NCI-H524 treated with DMSO at 0.1 percent for 48 hours (cell line): ENCODE results near the gene SERPINA10.
"Not testable (repeated sequence)": the region's sequence is repeated elsewhere in the genome, so short reads cannot be mapped to it uniquely, and the experiment has no call there.

ENCODE experiments used
- DNase-seq: peaks from one replicate; lab custom pipeline; 2025; lab: John Stamatoyannopoulos, UW

SERPINA10 gene

GRCh38 chr14:94313991-94314655 lies 21.1 kb upstream of the SERPINA10 start:
- no peak for DNase-seq

DNA sequence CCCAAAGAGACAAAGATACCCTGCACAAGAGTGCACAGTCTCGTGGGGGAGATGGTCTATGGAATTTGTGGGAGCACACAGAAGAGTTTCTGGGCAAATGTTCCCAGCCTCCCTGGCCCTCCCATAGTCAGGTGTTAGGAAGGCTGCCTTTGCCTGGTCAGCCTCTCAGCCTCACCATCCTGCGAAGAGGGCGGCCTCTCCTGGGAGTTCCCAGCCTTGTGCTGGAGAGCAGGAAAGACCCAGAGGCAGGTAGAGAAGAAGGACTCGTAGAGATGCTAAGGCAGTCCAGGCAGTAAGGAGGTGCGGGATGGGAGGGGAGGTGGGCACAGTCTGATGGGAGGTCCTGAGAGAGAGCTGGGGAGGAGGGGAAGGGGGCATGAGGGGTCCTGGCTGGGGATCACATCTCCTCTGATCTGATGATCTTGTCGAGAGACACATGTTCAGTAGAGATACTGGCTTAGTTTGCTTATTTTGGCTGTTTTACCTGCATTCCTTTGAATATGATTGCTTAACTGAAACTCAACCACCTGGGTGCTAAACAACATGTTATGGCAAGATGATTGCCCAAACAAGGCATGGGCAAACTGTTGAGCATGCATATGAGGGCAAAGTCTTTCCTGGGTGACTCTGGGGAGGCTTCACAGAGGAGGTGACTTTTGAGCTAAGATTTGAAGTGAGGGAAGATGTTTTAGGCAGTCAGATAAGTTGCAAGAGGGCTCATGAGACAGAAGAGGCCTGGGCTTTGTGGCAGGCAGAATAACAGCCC lies 19.6 kb upstream of the SERPINA10 start:
- no peak for DNase-seq

DNA sequence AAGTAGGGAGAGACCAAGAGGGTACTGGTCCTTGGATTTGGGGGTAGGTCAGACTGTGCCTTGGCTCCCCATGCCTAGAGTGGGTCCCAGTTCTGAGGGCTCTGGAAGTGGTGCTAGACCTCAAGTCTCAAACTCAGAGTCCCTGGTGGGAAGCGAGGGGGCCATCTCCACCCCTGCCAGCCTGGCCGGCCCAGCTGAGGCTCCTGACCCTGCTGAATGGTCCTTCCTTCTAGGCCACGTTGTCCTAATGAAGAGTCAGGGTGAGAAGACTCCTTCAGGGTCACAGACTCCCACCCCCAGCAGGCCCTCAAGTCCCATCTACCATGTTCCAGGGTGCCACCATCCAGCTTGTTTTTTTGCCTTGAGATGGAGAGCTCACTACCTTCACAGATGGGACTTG lies 17.2 kb upstream of the SERPINA10 start:
- no peak for DNase-seq

DNA sequence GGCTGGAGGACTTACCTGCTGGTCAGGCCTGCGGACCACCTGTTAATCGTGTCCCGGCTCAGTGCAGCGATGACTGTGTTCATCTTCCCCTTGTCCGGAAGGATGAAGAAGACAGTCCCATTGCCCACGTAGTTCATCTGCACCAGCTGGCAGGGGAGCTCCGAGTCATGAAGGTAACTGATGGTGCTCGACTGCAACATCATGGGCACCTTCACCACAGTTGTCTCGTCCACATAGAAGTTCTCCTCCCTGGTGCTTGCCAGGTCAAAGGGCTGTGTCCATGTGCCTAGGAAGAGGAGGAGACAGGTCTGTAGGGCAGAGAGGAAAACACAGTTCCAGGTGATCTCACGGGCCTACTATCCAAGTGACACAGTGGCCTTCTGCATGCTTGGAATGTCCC lies 16.7 kb upstream of the SERPINA10 start:
- no peak for DNase-seq

DNA sequence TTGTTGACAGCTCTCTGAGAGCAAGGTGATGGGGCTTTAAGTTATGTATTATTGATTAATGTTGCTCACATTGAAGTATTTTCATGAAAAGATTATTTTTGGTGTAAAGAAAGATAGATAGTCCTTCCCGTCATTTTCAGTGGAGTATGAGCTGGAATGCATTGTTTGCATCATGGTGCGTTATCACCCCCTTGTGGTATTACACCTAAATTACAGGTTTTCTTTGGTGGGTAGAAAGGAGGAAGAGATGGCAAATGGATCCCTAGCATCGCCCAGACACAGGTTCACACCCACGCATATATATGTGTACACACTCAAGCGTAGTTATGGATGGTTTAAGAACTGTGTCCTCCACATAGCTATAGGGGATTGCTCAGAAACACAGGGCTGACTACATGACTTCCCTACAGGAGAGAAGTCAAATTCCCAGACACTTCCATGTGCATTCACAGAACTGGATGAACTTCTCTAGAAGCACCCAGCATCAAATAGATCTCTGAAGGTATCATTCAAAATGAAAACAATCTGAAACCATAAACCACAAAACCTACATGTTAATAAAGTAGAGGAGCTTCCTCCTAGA lies 14.4 kb upstream of the SERPINA10 start:
- no peak for DNase-seq

DNA sequence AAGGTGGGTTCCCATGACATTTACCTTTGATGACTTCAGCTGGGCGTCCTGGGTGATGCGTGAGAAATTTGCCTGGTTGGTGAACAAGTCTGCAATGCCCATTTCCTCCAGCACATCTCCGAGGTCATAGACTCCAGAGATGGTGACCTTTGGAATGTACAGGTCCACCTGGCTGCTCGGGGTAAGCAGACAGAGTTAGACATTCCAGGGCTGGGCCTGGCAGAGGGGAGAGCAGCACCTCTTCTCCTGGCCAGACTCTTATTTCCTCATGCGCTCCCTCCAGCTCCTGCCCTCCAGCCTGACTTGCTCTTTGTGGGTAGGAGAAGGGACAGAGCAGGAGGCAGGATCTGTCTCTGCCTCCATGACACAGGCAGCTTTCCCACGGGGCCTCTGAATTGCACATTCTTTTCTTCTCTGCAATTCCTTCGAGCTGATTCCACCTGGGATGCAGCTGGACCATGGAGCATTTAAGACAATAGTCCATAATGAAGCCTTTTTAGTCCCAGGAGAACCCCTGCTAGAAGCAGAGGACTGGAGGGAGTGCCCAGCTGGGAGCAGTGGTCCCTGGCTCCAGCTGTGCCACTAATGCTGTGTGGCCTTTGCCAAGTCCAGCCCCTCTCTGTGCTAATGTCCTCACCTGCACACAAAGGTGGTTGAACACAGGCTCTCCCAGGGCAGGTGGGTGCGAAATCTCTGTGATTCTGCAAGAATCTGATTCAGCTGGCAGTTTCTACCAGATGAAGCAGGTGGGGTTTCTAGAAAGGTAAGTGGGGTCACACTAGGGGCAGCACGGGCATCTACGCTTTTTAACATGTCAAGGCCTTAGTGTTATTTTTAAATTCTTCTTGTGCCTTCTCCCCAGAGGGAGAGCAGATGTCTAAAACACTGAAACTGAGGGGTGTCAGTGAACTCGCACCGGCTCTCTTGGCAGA lies 13.2 kb upstream of the SERPINA10 start:
- no peak for DNase-seq

- DNase-seq = no peak
Observed at GRCh38 chr14:94305620-94306019, 12.6 kb upstream of the SERPINA10 start.

DNA sequence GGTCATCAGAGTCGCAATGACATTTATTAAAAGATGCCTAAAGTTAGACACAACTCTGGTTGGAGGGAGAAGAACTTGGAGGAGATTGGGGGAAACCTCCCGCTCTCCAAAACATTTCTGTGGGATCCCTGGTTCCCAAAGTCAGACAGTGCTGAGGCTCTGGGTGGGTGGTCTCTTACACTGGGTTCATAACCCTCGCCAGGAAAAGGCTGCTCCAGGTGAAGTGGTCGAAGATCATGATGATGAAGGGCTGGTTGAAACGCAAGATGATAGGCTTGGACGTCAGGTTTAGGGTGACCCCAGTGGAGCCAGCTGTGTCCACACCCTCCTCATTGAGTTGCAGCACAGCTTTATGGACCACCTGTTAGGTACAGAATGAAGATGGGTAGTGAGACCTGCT lies 11.2 kb upstream of the SERPINA10 start:
- no peak for DNase-seq

GRCh38 chr14:94303111-94303510 lies 10.0 kb upstream of the SERPINA10 start:
- no peak for DNase-seq

GRCh38 chr14:94298130-94298529 lies 5.1 kb upstream of the SERPINA10 start:
- no peak for DNase-seq

- DNase-seq = not testable (repeated sequence)
Observed at GRCh38 chr14:94296181-94296545, 3.1 kb upstream of the SERPINA10 start.

GRCh38 chr14:94295360-94296180 lies 2.5 kb upstream of the SERPINA10 start:
- no peak for DNase-seq

- no peak for DNase-seq
Observed at GRCh38 chr14:94293578-94293924, 483 bp upstream of the SERPINA10 start.

DNA sequence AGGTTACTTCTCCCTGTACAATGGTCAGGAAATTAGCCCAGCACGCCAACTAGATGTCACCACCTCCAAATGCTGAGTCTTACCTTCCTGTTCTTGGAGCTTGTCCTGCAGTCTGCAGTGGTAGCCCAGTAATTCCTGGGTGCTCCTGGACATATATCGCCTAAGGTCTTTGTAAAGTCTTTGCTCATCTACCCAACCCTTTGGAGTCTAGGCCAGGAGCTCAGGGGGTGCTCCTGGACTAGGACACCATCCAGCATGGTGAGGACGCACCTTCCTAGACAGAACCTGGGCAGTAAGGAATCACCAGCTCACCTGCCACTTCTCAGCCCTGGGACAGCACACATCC lies 569 bp downstream of the SERPINA10 start:
- no peak for DNase-seq

DNA sequence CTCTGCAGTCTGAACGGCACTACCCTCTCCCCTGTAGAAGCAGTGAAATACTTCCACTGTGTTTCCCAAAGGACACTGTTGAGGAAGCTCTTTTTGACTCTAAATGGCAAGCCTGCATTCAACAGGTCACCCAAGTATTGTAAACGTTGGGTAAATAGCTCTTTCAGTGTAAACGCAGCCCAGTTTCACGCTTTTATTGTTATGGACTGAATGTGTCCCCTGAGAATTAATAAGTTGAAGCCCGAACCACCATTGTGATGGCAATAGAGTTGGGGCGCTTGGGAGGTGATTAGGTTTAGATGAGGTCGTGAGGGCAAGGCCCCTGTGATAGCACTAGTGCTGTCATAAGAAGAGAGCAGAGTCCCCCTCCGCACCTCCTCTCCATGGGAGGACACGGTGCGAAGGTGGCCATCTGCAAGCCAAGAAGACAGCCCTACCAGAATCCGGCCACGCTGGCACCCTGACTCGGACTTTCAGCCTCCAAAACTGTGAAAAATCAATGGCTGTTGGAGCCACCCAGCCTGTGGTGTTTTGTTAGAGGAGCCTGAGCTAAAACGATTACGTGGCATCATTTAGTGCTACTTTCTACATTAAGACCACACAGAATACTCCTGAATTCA lies 1.1 kb downstream of the SERPINA10 start:
- no peak for DNase-seq

DNA sequence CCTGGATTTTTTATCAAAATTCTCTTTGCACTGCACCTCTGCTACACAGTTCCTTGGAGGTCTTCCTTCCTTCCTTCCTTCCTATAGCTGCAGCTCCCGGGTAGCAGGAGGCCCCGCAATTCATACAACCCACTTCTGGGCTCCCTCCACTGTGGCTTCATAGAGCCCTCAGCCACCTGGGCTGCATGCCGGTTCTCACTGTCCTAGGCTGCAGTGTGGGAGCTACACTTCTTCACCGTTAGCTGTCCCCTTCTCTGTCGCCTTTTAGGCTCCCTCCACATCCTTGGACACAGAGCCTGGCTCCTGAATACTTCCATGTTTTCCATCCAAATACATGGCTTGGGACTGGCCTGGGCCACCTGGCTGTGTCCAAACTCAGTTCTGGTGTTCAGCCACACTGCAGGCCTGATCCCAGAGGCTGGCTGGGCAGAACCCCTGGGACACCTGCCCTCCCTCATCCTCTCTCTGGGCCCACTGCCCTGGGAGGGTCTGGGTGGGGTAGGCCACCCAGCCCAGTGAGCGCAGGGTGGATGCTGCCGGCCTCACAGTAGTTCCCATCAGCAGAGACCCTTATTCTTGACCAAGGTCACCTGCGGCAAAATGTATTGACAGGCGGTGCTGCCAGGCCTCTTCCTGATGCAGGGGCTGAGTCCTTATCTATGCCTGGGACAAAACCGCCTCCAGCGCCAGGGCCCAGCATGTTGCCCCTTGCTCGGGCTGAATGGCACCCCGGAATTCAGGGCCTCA lies 1.7 kb downstream of the SERPINA10 start:
- DNase-seq = no peak

DNA sequence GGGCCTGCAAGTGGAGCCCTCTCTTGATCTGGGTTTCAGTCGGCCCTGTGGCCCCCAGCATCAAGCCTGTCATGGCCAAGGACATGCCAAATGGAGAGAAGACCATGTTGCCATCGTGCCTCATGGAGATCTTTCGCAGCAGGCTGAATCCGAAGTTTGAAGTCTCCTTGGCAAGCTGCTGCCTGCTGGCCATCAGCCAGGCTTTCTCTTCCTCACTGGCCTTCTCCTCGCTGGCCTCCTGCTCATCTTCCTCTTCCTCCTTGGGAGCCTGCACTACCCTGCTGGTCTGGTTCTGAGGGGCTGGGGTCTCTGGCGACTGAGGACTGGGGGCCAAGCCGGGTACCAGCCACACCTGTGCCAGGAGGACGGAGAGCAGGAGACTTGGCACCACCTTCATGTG lies 2.9 kb downstream of the SERPINA10 start:
- DNase-seq = no peak

GRCh38 chr14:94288610-94289465 lies 4.2 kb downstream of the SERPINA10 start:
- DNase-seq = no peak

- no peak for DNase-seq
Observed at GRCh38 chr14:94285158-94285557, 7.9 kb downstream of the SERPINA10 start.

- DNase-seq = no peak
Observed at GRCh38 chr14:94284221-94284620, 8.8 kb downstream of the SERPINA10 start.
